Ishikawa (cell line): ENCODE results near the gene RPL7A.

ENCODE experiments used
- CEBPB ChIP-seq: IDR thresholded peaks from 2 replicates; pipeline ENCODE4 v1.6.1; 2012
- FOXM1 ChIP-seq: IDR thresholded peaks from 2 replicates; pipeline ENCODE4 v1.6.1; 2012; ENCODE audit warnings: low read depth, borderline replicate concordance
- MAX ChIP-seq: IDR thresholded peaks from 2 replicates; pipeline ENCODE4 v1.6.1; 2012
- REST ChIP-seq: IDR thresholded peaks from 2 replicates; pipeline ENCODE4 v1.6.1; 2012; ENCODE audit warnings: low read depth, mild to moderate bottlenecking
- TAF1 ChIP-seq: IDR thresholded peaks from 2 replicates; pipeline ENCODE4 v1.6.1; 2012; ENCODE audit warnings: low read depth, mild to moderate bottlenecking

- TF ChIP-seq TAF1: no peak
- TF ChIP-seq MAX: no peak
- no peak for TF ChIP-seq REST
- TF ChIP-seq FOXM1: no peak
- TF ChIP-seq CEBPB: no peak
Observed at GRCh38 chr9:133345596-133345995, 2.4 kb upstream of the RPL7A start.
